ENCODE data around the gene TSFM. TPM values are rescaled to one million over a fixed set of nuclear protein-coding genes. Genes with fewer than 3 reads are reported as not detected.

TSFM gene
- total RNA-seq, 1 experiment from 2014 or later = 40.3 TPM

DNA sequence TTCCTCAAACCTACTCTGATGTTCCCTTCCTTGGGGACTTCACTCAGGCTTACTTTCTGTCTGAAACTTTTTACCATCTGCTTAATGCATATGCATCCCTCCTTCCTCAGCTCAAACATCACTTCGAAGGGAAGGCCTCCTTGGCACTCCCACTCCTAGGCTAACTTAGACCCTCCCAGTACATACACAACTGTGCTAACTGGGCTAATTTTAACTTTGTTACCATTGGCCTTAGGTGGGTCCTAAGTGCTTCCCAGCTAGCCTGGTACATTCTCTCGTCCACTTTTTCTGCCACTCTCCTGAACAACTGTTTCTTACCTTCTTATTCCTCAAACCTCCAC lies 6.4 kb upstream of the TSFM start:
- H3K4me3 ChIP-seq (ENCODE audit: low read depth in 2 of 2, low read length in 2 of 2) = no peak overlapping the region
- peaks cover 2% of the 10 kb centered on the region; the same call in 1 of the 2 replicates for H3K36me3 ChIP-seq (ENCODE audit: control insufficient read depth, insufficient read depth, low read length)
- POLR2A ChIA-PET = no interaction called here
- TF ChIP-seq, protein P1, sequence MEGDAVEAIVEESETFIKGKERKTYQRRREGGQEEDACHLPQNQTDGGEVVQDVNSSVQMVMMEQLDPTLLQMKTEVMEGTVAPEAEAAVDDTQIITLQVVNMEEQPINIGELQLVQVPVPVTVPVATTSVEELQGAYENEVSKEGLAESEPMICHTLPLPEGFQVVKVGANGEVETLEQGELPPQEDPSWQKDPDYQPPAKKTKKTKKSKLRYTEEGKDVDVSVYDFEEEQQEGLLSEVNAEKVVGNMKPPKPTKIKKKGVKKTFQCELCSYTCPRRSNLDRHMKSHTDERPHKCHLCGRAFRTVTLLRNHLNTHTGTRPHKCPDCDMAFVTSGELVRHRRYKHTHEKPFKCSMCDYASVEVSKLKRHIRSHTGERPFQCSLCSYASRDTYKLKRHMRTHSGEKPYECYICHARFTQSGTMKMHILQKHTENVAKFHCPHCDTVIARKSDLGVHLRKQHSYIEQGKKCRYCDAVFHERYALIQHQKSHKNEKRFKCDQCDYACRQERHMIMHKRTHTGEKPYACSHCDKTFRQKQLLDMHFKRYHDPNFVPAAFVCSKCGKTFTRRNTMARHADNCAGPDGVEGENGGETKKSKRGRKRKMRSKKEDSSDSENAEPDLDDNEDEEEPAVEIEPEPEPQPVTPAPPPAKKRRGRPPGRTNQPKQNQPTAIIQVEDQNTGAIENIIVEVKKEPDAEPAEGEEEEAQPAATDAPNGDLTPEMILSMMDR (IDR thresholded peaks at IDR 0.05) = no peak; the same call in 1 of the 2 replicates
- no peak for TF ChIP-seq SIN3A (IDR thresholded peaks at IDR 0.05; ENCODE audit: borderline replicate concordance, insufficient read depth, low read depth, low read length)
- TF ChIP-seq, protein P2, sequence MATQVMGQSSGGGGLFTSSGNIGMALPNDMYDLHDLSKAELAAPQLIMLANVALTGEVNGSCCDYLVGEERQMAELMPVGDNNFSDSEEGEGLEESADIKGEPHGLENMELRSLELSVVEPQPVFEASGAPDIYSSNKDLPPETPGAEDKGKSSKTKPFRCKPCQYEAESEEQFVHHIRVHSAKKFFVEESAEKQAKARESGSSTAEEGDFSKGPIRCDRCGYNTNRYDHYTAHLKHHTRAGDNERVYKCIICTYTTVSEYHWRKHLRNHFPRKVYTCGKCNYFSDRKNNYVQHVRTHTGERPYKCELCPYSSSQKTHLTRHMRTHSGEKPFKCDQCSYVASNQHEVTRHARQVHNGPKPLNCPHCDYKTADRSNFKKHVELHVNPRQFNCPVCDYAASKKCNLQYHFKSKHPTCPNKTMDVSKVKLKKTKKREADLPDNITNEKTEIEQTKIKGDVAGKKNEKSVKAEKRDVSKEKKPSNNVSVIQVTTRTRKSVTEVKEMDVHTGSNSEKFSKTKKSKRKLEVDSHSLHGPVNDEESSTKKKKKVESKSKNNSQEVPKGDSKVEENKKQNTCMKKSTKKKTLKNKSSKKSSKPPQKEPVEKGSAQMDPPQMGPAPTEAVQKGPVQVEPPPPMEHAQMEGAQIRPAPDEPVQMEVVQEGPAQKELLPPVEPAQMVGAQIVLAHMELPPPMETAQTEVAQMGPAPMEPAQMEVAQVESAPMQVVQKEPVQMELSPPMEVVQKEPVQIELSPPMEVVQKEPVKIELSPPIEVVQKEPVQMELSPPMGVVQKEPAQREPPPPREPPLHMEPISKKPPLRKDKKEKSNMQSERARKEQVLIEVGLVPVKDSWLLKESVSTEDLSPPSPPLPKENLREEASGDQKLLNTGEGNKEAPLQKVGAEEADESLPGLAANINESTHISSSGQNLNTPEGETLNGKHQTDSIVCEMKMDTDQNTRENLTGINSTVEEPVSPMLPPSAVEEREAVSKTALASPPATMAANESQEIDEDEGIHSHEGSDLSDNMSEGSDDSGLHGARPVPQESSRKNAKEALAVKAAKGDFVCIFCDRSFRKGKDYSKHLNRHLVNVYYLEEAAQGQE (IDR thresholded peaks at IDR 0.05; ENCODE audit: insufficient read depth in 1 of 2, low read depth in 2 of 2, low read length in 1 of 2) = no peak
- TF ChIP-seq POLR2AphosphoS5 (IDR thresholded peaks at IDR 0.05; ENCODE audit: low read depth, low read length) = no peak
- TF ChIP-seq TCF7L2 (IDR thresholded peaks at IDR 0.05; ENCODE audit: low read depth, low read length) = no peak
- DNase-seq (ENCODE audit: low read depth, low spot score) = no peak
- no peaks in the 10 kb centered on the region for H3K9me3 ChIP-seq (ENCODE audit: control insufficient read depth, insufficient read depth, low read depth, low read length)
- ATAC-seq = no peak
- BruUV-seq (replicated peaks) = no TSS peak
- CTCF ChIA-PET = no interaction called here
- peaks cover 4% of the 10 kb centered on the region; the same call in 1 of the 2 replicates for H3K4me1 ChIP-seq (ENCODE audit: control insufficient read depth, insufficient read depth, low read length)
- in situ Hi-C loops (cut with HindIII; ENCODE audit: low pct_unique_long_range_greater_than_20kb, low sequenced_read_pairs) (no loop called here), intact Hi-C loops (cut with micrococcal nuclease; ENCODE audit: unreplicated experiment) (no loop called here)
- H3K27me3 ChIP-seq (ENCODE audit: control insufficient read depth, insufficient read depth, low read length) = no peaks in the 10 kb centered on the region
- H3K27ac ChIP-seq (ENCODE audit: low read length) = no peak overlapping the region

GRCh38 chr12:57777367-57777766 lies 5.2 kb upstream of the TSFM start:
- ATAC-seq = no peak
- TF ChIP-seq, protein P2 (IDR thresholded peaks at IDR 0.05; ENCODE audit: insufficient read depth in 1 of 2, low read depth in 2 of 2, low read length in 1 of 2) = no peak
- TF ChIP-seq, protein P1 (IDR thresholded peaks at IDR 0.05) = no peak
- TF ChIP-seq POLR2AphosphoS5 (IDR thresholded peaks at IDR 0.05; ENCODE audit: low read depth, low read length) (no peak), SIN3A (IDR thresholded peaks at IDR 0.05; ENCODE audit: borderline replicate concordance, insufficient read depth, low read depth, low read length) (no peak), TCF7L2 (IDR thresholded peaks at IDR 0.05; ENCODE audit: low read depth, low read length) (no peak)
- ChIA-PET CTCF (interaction anchor here (0.7 kb wide), 1 partner anchor 19 kb away, joined by 6 read pairs; no protein-coding TSS in a partner anchor), POLR2A (no interaction called here)
- in situ Hi-C loops (cut with HindIII; ENCODE audit: low pct_unique_long_range_greater_than_20kb, low sequenced_read_pairs) (no loop called here), intact Hi-C loops (cut with micrococcal nuclease; ENCODE audit: unreplicated experiment) (no loop called here)
- H3K9me3 ChIP-seq (ENCODE audit: control insufficient read depth, insufficient read depth, low read depth, low read length) = no peaks in the 10 kb centered on the region
- 0 out of 2 replicates have a peak, but pooled peaks cover 2% of the 10 kb centered on the region for H3K36me3 ChIP-seq (ENCODE audit: control insufficient read depth, insufficient read depth, low read length)
- no peak for DNase-seq (ENCODE audit: low read depth, low spot score)
- H3K4me1 ChIP-seq (ENCODE audit: control insufficient read depth, insufficient read depth, low read length) = peaks cover 4% of the 10 kb centered on the region; the same call in 1 of the 2 replicates
- H3K27me3 ChIP-seq (ENCODE audit: control insufficient read depth, insufficient read depth, low read length) = no peaks in the 10 kb centered on the region
- no peak overlapping the region for H3K27ac ChIP-seq (ENCODE audit: low read length)
- H3K4me3 ChIP-seq (ENCODE audit: low read depth in 2 of 2, low read length in 2 of 2) = no peak overlapping the region
- BruUV-seq (replicated peaks) = no TSS peak

Measured in Panc1 (cell line).